HL-60/S4 treated with retinoic acid at 250 ng/mL for 4 days and 3 days (cell line): ENCODE data around the gene IFI27L1.

Experiments
- in situ Hi-C: fragments of 300-500 bp; cut with MboI; formaldehyde crosslinking; loops from 2 replicates; pipeline ENCODE4 v1.7.0; 2022; ENCODE audit warnings: low sequenced_read_pairs

IFI27L1 gene

DNA sequence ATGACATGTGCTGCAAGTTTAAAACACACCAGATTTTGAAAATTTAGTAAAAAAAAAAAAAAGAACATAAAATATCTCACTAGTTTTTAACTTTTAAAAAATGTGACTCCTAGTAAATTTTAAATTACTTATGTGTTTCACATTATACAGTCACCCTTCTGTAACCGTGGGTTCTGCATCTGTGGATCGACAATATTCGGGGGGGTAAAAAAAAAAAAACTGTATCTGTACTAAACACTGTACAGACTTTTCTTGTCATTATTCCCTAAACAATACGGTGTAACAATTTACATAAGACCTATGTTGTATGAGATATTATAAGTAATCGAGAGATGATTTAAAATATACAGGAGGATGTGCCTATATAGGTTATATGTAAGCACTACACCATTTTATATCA lies 3.3 kb upstream of the IFI27L1 start:
- in situ Hi-C loops, result no loop called here

DNA sequence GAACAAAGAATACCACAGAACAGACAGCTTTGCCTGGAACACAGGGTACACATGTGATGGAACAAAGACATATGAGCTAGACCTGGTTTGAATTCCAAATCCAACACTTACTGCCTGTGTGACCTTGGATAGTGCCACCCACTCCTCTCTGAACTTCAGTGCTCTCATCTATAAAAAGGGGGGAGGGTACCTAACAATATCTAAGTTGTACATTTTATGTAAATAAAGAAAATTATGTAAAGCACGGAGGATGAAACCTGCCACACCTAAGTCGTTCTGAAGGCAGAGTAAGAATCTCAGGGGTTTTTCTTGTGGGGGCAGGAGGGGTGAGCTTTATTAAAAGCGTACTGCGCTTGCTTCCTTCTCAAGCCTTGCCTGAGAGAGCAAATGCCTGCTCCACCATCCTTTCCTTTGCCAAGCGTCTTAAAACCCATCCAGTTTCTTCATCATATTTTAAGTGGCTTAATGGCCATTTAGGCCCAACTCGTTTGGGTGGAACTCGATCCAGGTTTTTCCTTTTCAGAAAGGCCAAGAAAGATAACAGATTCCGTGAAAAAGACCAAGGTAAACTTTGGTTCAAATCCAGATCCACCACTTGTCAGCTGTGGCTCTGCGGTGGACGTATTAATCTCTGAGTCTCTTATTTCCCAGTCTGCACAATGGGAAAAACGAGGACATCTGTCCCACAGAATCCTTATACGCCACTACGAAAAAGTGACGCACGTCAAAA lies 1.1 kb upstream of the IFI27L1 start:
- in situ Hi-C loops, result no loop called here

GRCh38 chr14:94081386-94081820 lies 293 bp downstream of the IFI27L1 start:
- in situ Hi-C loops, result no loop called here

- in situ Hi-C loops, result no loop called here
Observed at GRCh38 chr14:94087891-94088290, 6.8 kb downstream of the IFI27L1 start.

DNA sequence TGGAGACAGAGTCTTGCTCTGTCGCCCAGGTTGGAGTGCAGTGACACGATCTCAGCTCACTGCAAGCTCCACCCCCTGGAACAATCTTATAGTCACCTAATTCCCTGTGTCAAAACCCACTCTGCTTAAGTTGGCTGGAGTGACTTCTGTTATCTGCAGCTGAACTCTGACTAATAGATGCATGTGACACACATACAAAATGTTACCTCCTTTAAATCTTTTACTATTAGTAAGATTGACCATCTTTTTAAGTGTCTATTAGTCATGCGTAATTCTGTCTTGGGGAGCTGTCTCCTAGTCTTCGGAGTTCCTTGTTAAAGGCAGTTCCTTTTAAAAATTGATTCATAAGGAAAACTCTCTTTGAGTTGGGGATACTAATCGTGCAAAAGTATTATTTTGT lies 7.4 kb downstream of the IFI27L1 start:
- in situ Hi-C loops, result no loop called here

DNA sequence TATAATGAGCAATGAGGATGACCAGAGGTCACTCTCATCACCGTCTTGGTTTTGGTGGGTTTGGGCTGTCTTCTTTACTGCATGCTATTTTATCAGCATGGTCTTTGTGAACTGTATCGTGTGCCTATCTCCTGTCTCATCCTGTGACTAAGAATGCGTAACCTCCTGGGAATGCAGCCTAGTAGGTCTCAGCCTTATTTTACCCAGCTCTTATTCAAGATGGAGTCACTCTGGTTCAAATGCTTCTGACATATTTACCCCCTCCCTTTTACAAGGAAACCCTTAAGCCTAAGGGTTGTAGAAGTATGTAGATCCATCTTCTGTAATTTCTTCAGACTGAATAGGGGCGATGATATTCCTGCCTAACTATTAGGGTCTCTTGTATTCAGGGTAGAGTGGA lies 8.4 kb downstream of the IFI27L1 start:
- in situ Hi-C loops, result no loop called here

DNA sequence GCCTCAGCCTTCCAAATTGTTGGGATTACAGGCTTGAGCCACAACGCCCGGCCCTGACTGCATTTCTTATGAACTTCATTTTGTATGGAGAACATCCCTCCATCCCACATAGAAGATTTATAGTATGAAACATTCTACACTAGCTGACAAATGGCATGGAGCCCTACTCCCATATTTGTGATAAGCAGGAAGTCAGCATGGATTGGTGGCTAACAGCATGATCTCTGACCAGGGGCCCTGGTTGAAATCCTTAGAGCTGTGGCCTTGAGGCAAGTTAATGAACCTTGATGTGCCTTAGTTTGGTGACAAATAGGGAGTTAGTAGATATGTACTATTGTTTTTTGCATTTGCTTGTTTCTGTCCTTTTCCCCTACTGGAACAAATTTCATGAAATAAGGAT lies 12.3 kb downstream of the IFI27L1 start:
- in situ Hi-C loops, result no loop called here

DNA sequence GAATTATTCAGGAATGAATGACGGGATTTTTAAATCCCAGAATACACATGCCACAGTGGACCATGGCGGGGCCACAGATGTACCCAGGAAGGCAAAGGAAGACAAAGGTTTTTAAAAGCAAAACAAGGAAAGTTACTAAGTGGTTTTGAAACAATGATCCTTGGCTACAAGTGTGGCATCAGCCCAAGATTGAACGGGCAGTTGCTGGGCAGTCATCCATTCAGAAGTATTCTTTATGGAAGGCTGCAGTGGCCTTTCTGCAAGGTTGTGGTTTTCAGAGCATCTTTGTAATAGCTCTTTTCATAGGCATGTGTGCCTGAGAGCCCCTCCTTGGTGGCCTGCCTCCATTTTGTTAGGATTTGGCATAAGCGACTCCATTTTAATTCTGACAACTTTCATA lies 16.0 kb downstream of the IFI27L1 start:
- in situ Hi-C loops, result no loop called here

DNA sequence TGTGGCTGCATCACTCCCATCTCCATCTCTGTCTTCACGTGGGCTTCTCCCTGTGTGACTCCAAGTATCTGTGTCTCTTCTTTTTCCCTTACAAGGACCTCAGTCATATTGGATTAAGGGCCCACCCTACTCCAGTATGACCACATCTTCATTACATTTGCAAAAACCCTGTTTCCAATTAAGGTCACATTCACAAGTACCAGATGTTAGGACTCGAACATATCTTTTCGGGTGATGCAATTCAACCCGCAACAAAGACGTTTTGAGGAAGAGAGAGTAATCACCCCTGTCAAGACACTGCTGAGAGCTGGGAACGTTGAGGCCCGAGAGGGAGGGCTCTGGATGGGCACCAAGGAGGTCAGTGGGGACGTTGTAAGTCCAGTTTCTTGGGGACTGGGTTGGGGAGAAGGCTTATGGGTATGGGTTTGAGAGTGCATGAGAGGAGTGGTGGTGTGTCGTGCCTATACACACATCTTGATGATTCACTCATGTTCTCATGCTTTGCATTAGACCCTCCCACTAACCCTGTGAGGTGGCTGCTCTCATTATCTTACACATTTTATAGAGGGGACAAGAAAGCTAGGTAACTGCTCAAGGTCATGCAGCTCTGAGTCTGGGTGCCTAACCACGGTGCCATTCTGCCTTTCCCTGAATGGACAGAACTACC lies 17.3 kb downstream of the IFI27L1 start:
- in situ Hi-C loops, result no loop called here

DNA sequence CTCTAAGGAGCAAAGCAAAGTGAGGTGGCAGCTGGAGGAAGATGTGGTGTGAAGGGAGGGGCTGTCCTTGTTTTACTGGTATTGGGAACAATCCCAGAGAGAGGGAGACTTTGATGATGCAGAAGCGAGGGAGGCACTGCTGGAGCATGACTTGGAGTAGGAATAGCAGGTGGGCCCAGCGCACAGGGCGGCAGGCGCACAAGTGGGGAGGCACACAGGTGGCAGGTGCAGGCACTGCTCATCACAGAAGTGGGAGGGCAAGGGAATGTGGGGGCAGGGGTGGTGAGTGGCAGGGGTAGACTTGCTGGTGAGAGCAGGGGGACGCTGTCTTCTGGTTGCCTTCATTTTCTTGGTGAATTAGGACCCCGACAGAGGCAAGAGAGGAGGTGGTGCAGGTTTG lies 17.9 kb downstream of the IFI27L1 start:
- in situ Hi-C loops, result no loop called here

- in situ Hi-C loops, result no loop called here
Observed at GRCh38 chr14:94100847-94101246, 19.7 kb downstream of the IFI27L1 start.

- in situ Hi-C loops, result no loop called here
Observed at GRCh38 chr14:94101748-94102147, 20.6 kb downstream of the IFI27L1 start.

- in situ Hi-C loops, result no loop called here
Observed at GRCh38 chr14:94102768-94103482, 21.8 kb downstream of the IFI27L1 start.

GRCh38 chr14:94103554-94104150 lies 22.5 kb downstream of the IFI27L1 start:
- in situ Hi-C loops, result no loop called here

- in situ Hi-C loops, result no loop called here
Observed at GRCh38 chr14:94104731-94105130, 23.6 kb downstream of the IFI27L1 start.

- in situ Hi-C loops, result no loop called here
Observed at GRCh38 chr14:94109915-94110250, 28.8 kb downstream of the IFI27L1 start.

GRCh38 chr14:94110552-94111181 lies 29.6 kb downstream of the IFI27L1 start, which contains the start of gene IFI27:
IFI27 (plus strand) TSS chr14:94110736.
- in situ Hi-C loops, result no loop called here

GRCh38 chr14:94111276-94112095 lies 30.4 kb downstream of the IFI27L1 start:
- in situ Hi-C loops, result no loop called here

DNA sequence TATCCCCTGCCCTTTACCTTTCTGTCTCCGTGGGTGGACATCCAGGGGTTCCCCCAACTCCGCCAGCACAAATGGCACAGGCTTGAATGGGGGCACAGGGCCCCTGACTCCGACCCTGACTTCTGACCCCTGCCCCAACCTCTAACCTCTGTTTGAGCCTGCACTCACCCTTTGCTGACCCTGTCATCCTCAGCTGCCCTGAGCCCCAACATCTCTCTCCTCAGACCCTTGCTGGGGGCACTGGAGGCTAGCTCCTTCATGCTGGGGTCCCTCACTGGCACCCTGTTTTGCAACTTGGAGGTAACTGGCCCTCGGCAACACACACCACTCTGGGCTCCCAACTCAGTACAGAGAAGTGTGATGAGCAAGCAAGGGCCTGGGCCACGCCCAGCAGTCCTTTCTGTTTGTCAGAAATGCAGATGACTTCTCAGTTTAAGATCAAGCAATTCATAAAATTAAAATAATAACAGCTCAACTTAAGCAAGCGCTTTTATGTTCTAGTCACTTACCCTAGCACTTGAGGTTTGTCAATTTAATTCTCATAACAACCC lies 31.5 kb downstream of the IFI27L1 start:
- in situ Hi-C loops, result no loop called here

GRCh38 chr14:94113073-94113472 lies 32.0 kb downstream of the IFI27L1 start:
- in situ Hi-C loops, result no loop called here
